PC-9 (cell line): ENCODE data around the gene GRP. TPM values are rescaled to one million over a fixed set of nuclear protein-coding genes. Genes with fewer than 3 reads are reported as not detected.

Experiments used
- BruUV-seq: library from RNA; stranded (reverse); fragments of 400-500 nt; replicated peaks from 2 replicates; lab custom pipeline; 2021; lab: Mats Ljungman, UMichigan
- CTCF ChIA-PET: fragments of 300-600 bp; sonication (Branson Sonifier 250); formaldehyde crosslinking; loops from one replicate; lab custom pipeline; 2022; ENCODE audit warnings: antibody characterized with exemption; lab: Charles Lee
- POLR2A ChIA-PET: fragments of 300-600 bp; sonication (Branson Sonifier 250); formaldehyde crosslinking; loops from one replicate; lab custom pipeline; 2022; ENCODE audit warnings: antibody characterized with exemption; ENCODE audit not compliant: unreplicated experiment; lab: Charles Lee
- DNase-seq, 2 experiments: peaks; one replicate each; pipeline versions ENCODE4 v3.0.0 to v3.0.0-alpha.2; 2015 to 2022; ENCODE audit warnings: mixed read lengths in 1 of 2
- H2AFZ ChIP-seq: fragments of 200-600 bp; sonication (generic); 2 replicates; pipeline ENCODE4 v1.8.1; 2017; ENCODE audit warnings: antibody characterized with exemption
- H3F3A ChIP-seq: fragments of 200-600 bp; sonication (generic); 2 replicates; pipeline ENCODE4 v1.8.1; 2017; ENCODE audit warnings: antibody characterized with exemption, mild to moderate bottlenecking, low read depth; ENCODE audit not compliant: insufficient read depth
- H3K27ac ChIP-seq: fragments of 200-600 bp; sonication (generic); 2 replicates; pipeline ENCODE4 v1.6.1; 2016; ENCODE audit warnings: mixed run types
- H3K27me3 ChIP-seq: fragments of 200-600 bp; sonication (generic); 2 replicates; pipeline ENCODE4 v1.6.1; 2016; ENCODE audit warnings: low read depth, mixed run types; ENCODE audit not compliant: insufficient read depth
- H3K36me3 ChIP-seq: fragments of 200-600 bp; sonication (generic); 2 replicates; pipeline ENCODE4 v1.6.1; 2016; ENCODE audit warnings: low read depth, mixed run types
- H3K4me1 ChIP-seq: fragments of 200-600 bp; sonication (generic); replicated peaks from 2 replicates; pipeline ENCODE4 v1.6.1; 2016; ENCODE audit warnings: mixed run types; ENCODE audit not compliant: insufficient read depth
- H3K4me2 ChIP-seq: fragments of 200-600 bp; sonication (generic); 2 replicates; pipeline ENCODE4 v1.6.1; 2017; ENCODE audit warnings: mixed run types
- H3K4me3 ChIP-seq: fragments of 200-600 bp; sonication (generic); 2 replicates; pipeline ENCODE4 v1.6.1; 2016; ENCODE audit warnings: mixed run types
- H3K79me2 ChIP-seq: fragments of 200-600 bp; sonication (generic); 2 replicates; pipeline ENCODE4 v1.6.1; 2017; ENCODE audit warnings: low read depth, mixed run types
- H3K9me2 ChIP-seq: fragments of 200-600 bp; sonication (generic); 2 replicates; pipeline ENCODE4 v1.8.1; 2017; ENCODE audit warnings: mild to moderate bottlenecking; ENCODE audit not compliant: insufficient read depth
- H3K9me3 ChIP-seq: fragments of 200-600 bp; sonication (generic); 2 replicates; pipeline ENCODE4 v1.8.1; 2016; ENCODE audit warnings: low read depth; ENCODE audit not compliant: insufficient read depth
- H4K20me1 ChIP-seq: fragments of 200-600 bp; sonication (generic); 2 replicates; pipeline ENCODE4 v1.8.1; 2017; ENCODE audit not compliant: insufficient read depth
- CTCF ChIP-seq: fragments of 200-600 bp; sonication (generic); conservative IDR thresholded peaks from 2 replicates; pipeline ENCODE4 v1.6.1; 2017; ENCODE audit warnings: mixed run types, antibody characterized with exemption, mild to moderate bottlenecking, moderate library complexity
- EZH2 ChIP-seq: fragments of 200-600 bp; sonication (generic); IDR thresholded peaks from 2 replicates; pipeline ENCODE4 v1.8.0; 2017; ENCODE audit warnings: antibody characterized with exemption, low read depth
- intact Hi-C: fragments of 100-400 bp; cut with micrococcal nuclease; formaldehyde crosslinking; loops from one replicate; pipeline ENCODE4 v1.10.0; 2022; ENCODE audit not compliant: unreplicated experiment
- total RNA-seq: library from RNA; stranded (reverse); gene quantifications from 2 replicates; pipeline ENCODE4 v1.2.3, GENCODE V29; 2021

GRP gene
- total RNA-seq, 1 experiment from 2014 or later = not detected

- DNase-seq = no peak
- Histone ChIP-seq H3F3A (no peaks in the 10 kb centered on the region), H3K36me3 (no peaks in the 10 kb centered on the region), H3K79me2 (no peaks in the 10 kb centered on the region), H2AFZ (no peak overlapping the region), H3K4me2 (no peak overlapping the region), H4K20me1 (no peaks in the 10 kb centered on the region), H3K27ac (no peak overlapping the region), H3K9me2 (no peaks in the 10 kb centered on the region), H3K4me1 (no peaks in the 10 kb centered on the region), H3K9me3 (no peaks in the 10 kb centered on the region), H3K4me3 (no peak overlapping the region), H3K27me3 (no peaks in the 10 kb centered on the region; the same call in 1 of the 2 replicates)
- POLR2A ChIA-PET = no interaction called here
- intact Hi-C loops = no loop called here
- TF ChIP-seq EZH2 = no peak
- TF ChIP-seq CTCF = no peak
- no TSS peak for BruUV-seq
- CTCF ChIA-PET = no interaction called here
Measured at GRCh38 chr18:59265246-59265973, 45.5 kb downstream of the GRP start.

DNA sequence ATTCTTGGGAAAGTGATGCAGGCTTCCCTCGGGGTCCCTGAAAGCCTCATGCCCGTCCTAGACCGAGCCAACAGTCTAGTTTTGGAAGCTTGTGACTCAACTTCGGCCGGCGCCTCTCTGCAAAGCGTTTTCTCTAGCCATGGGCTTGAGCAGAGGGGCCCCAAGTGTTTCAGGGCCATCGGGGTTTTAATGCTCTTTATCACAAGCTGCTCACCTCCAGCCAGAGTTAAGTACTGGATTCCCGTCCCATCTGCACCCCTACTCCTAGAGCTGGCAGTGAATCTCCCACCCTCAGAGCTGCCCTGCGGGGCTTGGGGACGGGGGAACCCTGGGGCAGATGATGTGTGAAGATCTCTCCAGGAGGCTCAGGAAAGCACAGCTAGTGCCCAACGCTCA is 46.0 kb downstream of the GRP start:
- intact Hi-C loops = no loop called here
- H3K27me3 ChIP-seq = no peaks in the 10 kb centered on the region; the same call in 1 of the 2 replicates

DNA sequence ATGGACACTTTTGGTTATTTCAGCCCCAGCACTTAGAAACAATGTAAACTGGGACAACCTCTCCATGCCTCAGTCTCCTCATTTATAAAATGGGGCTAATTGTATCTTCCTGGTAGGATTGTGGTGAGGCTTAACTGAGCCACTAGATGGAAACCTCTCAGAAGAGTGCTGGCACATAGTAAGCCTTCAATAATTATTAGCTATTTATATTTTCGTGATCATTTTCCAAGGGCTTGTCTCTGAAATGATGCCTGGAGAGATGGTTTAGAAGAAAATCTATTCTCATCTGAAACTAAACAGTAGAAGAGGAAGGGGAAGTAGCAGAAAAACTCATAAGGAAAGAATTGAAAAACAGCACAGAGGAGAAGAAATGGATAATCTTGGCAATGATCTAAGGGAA is 46.5 kb downstream of the GRP start:
- H3K27me3 ChIP-seq = no peaks in the 10 kb centered on the region; the same call in 1 of the 2 replicates
- no TSS peak for BruUV-seq
- H3K4me2 ChIP-seq = no peak overlapping the region
- no peak for TF ChIP-seq CTCF
- TF ChIP-seq EZH2 = no peak
- no peaks in the 10 kb centered on the region for H3K36me3 ChIP-seq
- no peak overlapping the region for H2AFZ ChIP-seq
- H3K9me2 ChIP-seq = no peaks in the 10 kb centered on the region
- no peaks in the 10 kb centered on the region for H3F3A ChIP-seq
- no peaks in the 10 kb centered on the region for H3K79me2 ChIP-seq
- H4K20me1 ChIP-seq = no peaks in the 10 kb centered on the region
- H3K27ac ChIP-seq = no peak overlapping the region
- intact Hi-C loops = no loop called here
- ChIA-PET CTCF (no interaction called here), POLR2A (no interaction called here)
- no peak for DNase-seq
- H3K4me1 ChIP-seq = no peaks in the 10 kb centered on the region
- no peak overlapping the region for H3K4me3 ChIP-seq
- no peaks in the 10 kb centered on the region for H3K9me3 ChIP-seq

More for the DNA sequence above, 46.0 kb downstream of the GRP start:
- Histone ChIP-seq H3K79me2 (no peaks in the 10 kb centered on the region), H2AFZ (no peak overlapping the region), H3K4me3 (no peak overlapping the region), H3K36me3 (no peaks in the 10 kb centered on the region), H3K9me3 (no peaks in the 10 kb centered on the region), H3K4me2 (no peak overlapping the region), H4K20me1 (no peaks in the 10 kb centered on the region), H3K27ac (no peak overlapping the region), H3F3A (no peaks in the 10 kb centered on the region), H3K9me2 (no peaks in the 10 kb centered on the region), H3K4me1 (no peaks in the 10 kb centered on the region)
- no TSS peak for BruUV-seq
- TF ChIP-seq EZH2 (no peak), CTCF (no peak)
- ChIA-PET CTCF (no interaction called here), POLR2A (no interaction called here)
- no peak for DNase-seq
